Stimulated activated CD8-positive, alpha-beta memory T cell treated with anti-CD3 and anti-CD28 coated beads, Interleukin-4, amount 100 ng/mL, for 48 hours (primary cell): ENCODE data around the gene TARBP2.

Experiments used
- DNase-seq: peaks from one replicate; pipeline ENCODE4 v3.0.0-alpha.2; 2020

Gene TARBP2, protein sequence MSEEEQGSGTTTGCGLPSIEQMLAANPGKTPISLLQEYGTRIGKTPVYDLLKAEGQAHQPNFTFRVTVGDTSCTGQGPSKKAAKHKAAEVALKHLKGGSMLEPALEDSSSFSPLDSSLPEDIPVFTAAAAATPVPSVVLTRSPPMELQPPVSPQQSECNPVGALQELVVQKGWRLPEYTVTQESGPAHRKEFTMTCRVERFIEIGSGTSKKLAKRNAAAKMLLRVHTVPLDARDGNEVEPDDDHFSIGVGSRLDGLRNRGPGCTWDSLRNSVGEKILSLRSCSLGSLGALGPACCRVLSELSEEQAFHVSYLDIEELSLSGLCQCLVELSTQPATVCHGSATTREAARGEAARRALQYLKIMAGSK

DNA sequence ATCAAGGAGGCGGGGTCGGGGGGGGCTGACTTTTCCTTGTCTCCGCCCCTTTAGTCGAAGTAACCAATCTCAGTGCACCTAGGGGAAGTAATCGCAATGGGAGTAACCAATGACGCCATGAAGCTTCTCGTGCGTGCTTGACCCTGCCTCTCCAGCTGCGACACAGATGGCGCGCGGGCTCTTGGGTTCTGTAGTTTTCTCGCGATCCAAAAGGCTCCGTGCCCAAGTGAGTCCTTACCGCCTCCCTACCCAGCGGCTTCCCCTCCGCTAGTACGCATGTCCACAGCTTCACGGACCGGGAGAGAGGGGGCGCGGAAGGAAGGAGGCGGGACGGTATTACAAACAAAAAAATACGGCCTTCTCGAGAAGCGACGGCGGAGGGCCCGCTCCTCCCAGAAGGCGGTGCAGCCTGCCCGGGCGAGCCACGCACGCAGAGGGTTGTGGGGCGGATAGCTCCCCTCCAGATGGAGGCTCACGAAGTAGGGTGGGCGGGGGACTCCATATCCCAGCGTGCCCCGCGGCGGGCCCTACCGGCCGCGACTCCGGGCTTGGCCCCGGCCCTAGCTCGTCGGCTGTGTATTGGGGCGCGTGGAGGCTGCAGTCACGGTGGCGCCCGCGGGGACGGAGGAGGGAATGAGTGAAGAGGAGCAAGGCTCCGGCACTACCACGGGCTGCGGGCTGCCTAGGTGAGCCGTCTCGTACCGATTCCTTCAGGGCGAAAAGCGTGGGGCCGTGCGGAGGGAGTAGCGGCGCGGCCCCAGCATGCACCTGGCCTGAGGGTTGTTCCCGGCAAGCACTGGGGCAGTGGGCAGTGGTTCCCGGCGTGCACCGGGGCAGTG lies at the start of gene TARBP2:
Gene TARBP2 (plus strand): TSS at position 508 of the 839 bp plus-strand sequence. CDS start 126 bp downstream, at position 634.
- peak; percentile 99 for DNase-seq

DNA sequence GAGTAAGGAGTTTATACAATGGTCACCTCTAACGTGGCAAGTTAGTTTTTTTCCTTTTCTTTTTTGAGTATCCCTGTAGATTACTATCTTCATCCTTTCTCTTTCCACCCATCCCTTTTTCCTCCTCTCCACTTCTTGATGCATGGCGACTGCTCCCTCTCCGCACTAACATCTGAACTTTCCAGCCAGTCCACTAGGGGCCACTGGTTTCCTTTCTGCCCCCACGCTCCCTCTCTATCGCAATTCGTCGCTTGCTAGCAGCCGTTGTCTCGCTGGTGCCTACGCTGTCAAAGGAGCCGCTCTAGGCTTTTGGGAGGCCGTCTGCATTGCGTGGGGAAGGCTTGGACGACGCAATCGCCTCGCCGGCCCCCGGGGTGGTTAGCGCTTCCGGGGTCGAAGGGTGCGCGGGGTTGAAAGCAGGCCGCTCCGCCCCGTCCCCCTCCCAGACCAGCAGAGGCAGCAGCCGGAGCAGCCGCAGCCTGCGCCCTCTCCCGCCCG lies 49.4 kb upstream of the TARBP2 start, which contains the start of gene PCBP2:
Gene PCBP2 (plus strand): TSS at position 442 of the 498 bp plus-strand sequence. CDS start 2,699 bp downstream, outside the sequence.
- DNase-seq: peak; percentile 97

DNA sequence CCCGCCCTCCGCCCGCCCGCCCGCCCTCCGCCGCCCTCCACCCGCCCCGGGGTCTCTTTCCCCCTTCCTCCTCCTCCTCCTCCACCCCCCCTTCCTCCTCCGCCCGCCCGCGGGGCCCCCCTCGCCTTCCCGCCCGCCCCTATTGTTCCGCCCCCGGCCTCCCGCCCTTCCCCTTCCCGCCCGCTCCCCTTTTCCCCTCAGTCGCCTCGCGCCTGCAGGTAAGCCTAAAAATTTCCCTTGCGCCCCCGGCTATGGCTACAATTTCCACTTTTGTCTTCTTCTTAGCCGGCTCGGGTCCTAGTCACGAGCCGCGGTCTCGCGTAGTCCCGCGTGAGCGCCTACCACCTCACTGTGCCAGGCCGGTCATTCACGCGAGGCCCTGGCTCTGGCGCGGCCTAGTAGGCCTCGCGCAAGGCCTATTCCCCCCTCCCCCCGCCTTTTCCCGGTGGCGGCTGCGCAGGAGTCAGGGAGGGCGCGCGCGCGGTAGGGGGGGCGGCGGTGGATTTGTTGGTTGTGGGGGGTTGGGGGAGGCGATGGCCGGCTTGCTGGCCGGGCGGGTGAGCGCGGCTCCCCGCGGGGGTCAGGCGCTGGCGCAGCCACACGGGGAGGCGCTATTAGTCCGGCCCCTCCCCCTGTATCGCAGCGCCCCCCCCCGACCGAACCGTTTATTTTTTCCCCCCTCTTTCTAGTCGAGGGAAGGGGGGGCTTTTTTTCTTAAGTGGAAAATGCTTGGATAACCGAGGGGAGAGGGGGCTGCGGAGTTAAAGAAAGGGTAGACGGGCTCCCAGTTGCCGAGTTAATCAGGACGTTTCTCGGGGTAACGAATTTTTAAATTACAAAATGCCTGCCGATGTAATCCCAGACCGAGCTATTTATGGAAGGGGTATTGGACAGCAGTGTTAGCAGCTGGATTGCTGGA lies 48.7 kb upstream of the TARBP2 start:
- peak; percentile 80 for DNase-seq

DNA sequence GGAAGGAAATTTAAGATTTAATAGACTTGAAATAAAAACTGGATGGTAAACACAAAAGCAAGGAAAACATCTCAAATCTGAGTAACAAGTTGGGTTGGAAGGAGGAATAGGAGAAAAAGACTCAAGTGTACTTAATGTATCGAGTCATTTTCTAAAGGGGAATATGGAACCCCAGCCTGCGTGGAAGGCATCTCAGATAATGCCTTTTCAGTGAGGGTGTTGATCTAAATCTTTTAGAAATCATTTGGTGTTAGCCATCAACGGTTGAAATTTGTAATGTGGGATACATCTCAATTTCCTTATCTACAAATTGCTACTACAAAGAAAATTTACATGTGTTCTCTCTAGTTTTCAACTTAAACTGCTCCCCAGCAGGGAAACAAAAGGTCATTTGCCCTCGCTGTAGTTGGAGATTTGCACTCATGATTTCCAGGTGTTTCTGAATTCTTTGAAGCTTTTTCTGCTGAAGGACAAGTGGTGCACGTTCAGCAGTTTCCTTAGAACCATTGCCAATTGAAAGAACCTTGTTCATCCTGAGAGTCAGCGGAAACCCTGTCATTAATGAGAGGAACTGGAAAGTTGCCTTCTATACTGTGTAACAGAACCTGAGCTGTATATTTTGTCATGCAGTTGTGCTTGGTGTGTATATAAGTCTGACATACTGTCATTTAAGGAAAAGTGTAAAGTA lies 47.0 kb upstream of the TARBP2 start:
- no peak for DNase-seq

DNA sequence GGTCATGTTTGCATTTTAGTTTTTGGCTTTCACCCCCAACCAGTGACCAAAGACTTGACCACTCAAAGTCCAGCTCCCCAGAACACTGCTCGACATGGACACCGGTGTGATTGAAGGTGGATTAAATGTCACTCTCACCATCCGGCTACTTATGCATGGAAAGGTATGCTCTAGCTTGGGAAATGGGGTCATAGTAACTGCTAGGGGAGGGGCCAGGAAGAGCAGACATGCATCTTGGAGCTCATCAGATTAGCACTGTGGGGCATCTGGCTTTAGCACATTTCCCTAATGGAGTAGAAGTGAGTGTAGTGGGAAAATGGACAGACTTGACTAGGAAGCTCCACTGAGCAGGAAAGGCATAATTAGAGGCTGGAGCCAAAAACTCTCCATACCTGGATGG lies 46.4 kb upstream of the TARBP2 start:
- DNase-seq: no peak

DNA sequence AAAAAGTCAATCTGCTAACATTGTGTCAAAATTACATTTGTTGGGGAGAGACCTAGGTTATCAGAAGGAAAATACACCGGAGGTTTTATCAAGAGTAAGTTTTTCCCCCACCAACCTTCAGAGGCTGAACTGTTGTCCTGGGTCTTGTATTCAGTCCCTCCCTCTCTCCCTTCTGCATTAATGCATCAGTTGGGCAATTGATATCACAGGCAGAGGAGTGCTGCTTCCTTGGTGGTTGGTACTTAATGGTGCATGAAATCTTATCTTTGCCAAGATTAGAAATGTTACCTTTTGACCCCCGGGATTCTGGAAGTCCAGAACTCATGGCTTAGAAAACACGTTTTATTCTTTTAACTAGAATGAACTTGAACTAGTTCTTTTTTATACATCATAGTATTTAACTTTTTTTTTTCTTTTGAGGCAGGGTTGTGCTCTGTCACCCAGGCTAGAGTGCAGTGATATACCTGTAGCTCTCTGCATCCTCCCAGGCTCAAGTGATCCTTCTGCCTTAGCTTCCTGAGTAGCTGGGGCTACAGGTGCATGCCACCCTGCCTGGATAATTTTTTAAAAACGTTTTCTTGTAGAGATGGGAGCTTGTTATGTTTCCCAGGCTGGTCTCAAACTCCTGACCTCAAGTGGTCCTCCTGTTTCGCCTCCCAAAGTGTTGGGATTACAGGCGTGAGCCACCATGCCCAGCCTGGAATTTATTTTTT lies 44.3 kb upstream of the TARBP2 start:
- no peak for DNase-seq

DNA sequence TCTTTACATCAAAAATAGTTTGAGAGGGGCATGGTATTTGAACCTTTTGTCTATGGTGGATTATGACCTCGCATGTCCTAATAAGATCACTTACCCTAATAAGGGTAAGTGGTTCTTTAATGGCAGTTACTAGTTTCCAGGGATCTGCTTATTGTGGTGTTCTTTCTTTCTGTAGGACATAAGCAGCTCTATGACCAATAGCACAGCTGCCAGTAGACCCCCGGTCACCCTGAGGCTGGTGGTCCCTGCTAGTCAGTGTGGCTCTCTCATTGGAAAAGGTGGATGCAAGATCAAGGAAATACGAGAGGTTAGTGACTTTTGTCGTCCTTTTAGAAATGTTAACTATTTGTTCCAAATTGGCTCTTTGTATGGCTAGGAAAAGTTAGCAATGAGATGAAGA lies 42.0 kb upstream of the TARBP2 start:
- DNase-seq: no peak

DNA sequence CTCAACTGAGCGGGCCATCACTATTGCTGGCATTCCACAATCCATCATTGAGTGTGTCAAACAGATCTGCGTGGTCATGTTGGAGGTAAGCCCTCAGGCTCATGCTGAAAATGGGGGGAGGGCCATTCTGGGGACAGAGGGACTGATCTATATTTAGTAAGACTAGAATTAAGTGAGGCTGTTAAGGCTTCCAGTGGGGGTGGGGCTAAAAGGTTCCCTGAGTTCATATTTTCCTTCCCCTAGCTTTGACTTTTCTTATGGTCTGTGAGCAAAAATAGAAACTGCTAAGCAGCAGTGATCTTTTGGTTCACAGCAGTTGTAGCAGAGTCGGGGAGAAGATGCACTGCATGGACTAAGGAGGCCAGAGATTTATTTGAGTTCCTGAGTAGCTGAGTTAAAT lies 40.0 kb upstream of the TARBP2 start:
- no peak for DNase-seq

DNA sequence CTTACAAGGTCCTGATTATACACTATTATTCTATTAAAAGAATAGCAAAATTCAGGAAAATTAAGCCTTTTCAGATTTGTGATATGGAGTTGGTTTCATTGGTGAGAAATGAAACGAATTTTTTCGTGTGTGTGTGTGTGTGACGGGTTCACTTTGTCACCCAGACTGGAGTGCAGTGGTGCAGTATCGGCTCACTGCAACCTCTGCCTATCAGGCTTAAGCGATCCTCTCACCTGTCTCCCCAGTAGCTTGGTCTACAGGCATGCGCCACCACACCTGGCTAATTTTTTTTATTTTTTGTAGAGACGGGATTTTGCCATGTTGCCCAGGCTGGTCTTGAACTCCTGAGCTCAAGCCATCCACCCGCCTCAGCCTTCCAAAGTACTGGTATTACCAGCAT lies 39.5 kb upstream of the TARBP2 start:
- DNase-seq: no peak

DNA sequence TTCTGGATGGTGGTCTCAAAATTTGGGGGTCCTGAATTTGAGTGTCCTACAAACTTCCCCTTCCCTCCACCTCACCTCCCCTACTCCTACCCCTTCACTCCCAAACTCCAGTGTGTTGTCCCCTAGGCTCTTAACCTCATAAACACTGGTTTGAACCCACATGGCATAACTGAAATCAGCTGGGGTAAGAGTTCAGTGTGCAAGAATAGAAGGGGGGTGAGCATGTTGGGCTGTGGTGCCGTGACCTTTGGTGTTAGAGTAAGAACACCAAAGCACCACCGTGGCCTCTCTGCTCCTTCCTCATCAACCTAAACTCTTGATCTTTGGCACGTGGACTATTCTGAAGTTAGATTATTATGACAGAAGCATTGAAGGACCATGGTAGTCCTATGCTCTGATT lies 38.1 kb upstream of the TARBP2 start:
- no peak for DNase-seq

DNA sequence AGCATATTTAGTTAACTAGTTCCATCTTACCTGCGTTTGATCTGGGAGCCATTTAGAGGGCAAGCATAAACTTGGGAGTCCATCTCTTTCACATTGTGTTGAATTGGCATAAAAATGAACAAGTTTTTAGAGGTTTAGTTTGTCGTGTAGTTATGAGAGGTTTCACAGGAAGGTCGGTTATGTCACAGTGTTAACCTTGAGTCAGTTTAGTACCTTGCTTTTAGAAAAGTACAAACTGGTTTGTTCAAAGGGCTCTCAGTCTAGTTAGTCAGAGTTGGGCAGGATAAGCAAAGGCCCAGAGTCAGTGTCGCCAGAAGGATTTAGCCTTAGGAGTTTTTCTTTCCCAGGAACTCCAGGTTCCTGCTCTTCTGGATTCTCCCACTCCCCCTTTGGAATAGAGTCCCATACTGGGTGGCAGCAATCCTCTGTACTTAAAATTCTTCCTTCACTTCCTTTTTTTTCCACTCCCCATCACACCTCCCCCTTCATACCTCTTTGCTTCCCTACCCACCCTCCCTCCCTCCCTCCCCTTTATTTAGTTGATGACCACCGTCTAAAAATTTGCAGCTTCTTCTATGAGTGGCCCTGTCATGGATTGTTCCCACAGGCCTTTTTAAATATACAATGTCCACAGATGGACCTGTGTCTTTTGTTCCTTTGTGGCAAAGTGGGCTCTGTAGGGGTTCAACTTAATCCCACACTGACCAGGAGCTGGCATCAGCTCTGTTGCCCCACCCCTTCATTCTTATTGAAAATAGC lies 37.1 kb upstream of the TARBP2 start:
- DNase-seq: no peak

DNA sequence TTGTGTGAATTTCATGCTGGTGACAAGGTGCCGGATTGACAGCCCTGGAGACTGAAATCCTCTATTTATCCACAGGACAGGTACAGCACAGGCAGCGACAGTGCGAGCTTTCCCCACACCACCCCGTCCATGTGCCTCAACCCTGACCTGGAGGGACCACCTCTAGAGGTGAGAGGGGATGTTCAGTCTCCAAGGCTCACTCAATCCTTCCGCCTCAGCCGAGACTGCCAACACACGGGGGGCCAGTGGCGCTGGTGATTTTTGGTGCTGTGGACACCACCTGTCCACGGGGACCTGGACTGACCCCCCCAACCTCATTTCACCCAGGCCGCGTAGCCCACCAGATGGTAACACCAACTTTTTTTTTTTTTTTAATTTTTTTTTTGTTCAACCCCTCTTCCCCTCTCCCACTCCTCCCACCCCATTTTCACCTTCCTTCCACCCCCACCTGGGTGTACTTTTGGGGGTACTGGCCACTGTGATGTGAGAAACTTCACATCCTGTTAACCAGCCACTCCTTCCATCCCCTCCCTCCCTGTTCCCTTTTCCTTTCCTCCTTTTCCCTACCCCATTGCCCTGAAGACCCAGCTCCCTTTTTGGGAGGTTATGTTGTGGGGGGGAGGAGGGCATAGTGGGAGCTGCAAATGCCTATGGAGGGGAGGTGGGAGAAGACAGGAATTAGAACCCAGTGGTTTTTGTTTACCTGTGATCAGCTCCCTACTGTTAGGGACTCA lies 36.2 kb upstream of the TARBP2 start:
- DNase-seq: peak; percentile 9

DNA sequence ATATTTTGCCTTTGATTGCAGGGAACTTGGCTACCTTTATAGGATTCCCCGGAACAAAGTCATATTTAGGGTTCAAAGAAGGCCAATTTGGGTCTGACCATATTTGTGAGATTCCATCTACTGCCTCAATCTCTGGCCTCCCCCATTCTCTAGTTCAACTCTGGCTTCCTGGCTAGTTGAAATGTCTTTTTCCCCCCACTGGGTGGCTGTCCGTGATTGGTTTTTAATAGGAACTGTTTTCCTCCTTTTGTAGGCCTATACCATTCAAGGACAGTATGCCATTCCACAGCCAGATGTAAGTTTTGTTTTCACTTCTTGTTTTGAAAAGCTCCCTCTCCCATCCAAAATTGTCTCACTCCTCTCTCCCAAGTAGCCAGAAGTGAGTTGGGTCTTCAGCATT lies 35.4 kb upstream of the TARBP2 start:
- DNase-seq: peak; percentile 19

DNA sequence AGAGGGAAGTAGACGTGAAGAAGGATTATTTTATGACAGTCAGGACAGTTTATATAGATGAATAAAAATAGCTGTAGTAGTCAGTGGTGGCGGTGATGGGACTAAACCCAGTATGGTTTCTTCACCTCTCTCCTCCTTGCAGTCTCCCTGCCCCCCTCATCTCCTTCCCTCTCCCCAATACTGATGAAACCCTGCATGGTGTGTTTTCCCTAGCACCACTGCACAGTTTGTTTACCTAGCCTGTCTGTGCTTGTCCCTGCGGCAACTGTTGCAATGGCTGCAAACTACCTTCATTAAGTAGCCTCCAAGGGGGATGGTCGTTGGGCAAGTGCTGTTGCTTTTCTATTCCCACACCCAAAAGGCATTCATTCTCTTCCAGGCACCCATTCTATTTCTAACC lies 34.4 kb upstream of the TARBP2 start:
- no peak for DNase-seq

DNA sequence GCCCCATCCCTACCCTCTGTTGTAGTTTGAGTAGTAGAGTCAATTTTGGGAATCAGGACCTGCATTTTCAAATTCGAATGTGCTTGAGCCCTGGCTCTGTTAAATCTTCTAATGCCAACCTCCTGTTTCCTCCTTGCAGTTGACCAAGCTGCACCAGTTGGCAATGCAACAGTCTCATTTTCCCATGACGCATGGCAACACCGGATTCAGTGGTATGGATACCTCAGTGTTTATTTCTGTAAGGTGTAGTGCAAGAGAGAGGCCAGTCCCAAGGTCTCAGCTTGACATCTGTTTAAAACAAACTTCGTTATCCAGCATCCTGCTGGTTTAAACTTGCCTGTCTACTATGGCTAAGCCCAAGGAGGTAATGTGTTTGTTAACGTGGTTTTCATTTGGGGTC lies 34.0 kb upstream of the TARBP2 start:
- DNase-seq: no peak

DNA sequence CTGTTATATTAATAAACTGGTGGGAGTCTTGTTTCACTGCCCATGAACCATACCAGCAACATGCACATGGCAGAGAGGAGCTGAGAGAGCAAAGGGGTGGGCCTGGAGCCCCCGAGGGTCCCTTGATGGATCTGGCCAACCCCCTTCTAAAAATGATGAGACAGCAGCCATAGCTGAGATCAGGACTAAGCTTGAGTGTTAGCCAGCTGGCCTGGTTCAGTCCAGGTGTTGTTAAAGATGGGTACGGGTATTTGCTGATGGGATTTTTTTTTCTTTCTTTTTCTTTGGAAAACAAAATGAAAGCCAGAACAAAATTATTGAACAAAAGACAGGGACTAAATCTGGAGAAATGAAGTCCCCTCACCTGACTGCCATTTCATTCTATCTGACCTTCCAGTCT lies 33.2 kb upstream of the TARBP2 start:
- DNase-seq: peak; percentile 10

DNA sequence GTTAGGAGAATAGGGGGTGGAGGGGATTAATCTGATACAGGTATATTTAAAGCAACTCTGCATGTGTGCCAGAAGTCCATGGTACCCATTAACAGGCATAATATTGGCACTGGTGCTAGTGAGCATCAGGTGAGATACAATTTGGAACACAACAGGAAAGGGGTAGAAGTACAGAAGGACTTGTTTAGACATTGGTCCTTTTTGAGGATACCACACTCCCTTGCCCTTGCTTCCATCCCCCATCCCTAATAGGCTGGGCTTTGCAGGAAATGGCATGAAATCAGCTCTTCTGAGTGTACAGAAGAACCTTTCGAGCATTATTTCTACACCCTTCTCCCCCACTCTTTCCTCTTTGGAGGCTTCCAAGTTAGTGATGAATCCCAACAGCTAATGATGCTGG lies 32.8 kb upstream of the TARBP2 start:
- DNase-seq: peak; percentile 17

DNA sequence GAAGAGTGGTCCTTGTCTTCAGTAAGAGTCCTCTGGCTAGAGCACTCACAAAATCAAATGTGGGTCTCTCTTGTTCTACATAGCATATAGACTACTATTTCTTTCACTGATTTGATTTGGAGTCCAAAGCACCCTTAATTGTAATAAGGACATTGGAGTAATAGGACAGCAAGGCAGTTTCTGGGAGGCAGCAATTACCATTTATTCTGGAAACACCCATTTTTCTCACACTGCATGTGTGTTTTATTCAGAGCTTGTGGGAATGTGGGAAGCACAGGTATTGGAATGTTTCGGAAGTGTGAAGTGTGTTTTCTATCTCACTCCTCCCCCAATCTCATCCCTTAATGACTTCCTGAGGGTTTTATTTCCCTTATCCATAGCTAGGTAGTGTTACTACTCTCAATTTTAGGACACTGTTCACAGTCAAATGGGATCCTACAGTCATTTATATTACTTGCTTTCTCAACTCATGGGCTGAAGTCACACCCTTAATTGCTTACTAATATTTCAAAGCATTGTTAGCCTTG lies 29.0 kb upstream of the TARBP2 start:
- DNase-seq: no peak

DNA sequence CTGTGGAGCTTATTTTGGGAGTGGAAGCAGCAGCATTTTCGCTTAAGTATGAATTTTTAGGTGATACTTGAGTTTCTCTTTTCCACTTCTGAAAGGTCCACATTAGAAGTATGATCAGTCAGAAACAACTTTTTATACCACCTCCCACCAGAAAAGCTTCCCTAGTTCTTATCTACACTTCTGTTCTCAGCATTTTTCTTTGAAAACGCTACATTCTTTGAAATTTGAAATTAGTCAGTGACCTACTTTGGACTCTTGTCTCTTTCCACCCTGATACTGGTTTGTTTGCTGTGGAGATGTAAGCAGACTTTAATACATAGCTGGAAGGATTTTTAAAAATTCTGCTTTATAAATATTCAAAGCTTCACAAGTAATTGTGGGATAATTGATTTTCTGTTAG lies 27.0 kb upstream of the TARBP2 start:
- DNase-seq: no peak

DNA sequence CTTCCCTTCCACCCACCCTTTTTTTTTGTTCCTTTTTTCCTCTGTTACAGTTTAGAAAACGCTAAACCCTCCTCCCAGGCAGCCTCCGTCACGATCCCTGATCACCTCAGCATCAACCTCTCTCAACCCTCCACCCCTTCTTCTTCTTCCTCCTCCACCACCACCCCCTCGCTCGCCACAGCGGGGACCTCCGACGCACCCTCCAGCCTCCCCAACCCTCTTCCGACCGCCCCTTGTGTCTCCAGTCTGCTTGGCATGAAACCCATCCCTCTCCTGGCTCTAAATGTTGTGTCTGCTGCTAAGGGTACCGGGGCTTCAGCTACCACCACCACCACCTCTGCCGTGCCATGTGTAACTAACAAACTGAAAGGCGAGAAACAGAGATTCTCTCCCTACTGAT lies 26.3 kb upstream of the TARBP2 start:
- DNase-seq: no peak
